HG02571 (cell line): ENCODE results near the gene SOCS3.
"Not testable (repeated sequence)": the region's sequence is repeated elsewhere in the genome, so short reads cannot be mapped to it uniquely, and the experiment has no call there.

ENCODE experiments used
- ATAC-seq: cut with Tn5 transposase; IDR thresholded peaks from one replicate; pipeline ENCODE4 v1.9.1; 2021; ENCODE audit warnings: mild to moderate bottlenecking, moderate library complexity; ENCODE audit not compliant: unreplicated experiment

The SOCS3 gene

DNA sequence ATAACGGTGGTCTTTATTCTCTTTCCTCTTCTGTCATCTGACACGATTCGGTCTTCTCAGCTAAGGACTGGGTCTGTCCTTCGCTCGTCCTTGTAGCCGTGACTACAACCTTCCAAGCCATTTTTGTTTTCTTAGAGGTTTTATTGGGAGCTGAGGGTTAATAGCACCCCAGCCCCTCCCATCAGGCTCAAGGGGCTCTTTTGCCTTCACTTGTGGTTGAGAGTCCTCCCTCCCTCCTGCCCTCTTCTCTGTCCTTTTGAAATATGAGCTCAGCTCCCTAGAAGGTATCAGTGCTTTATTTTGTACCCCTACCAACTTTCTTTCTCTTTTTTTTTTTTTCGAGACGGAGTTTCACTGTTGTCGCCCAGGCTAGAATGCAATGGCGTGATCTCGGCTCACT lies 24.7 kb downstream of the SOCS3 start:
- no peak for ATAC-seq

DNA sequence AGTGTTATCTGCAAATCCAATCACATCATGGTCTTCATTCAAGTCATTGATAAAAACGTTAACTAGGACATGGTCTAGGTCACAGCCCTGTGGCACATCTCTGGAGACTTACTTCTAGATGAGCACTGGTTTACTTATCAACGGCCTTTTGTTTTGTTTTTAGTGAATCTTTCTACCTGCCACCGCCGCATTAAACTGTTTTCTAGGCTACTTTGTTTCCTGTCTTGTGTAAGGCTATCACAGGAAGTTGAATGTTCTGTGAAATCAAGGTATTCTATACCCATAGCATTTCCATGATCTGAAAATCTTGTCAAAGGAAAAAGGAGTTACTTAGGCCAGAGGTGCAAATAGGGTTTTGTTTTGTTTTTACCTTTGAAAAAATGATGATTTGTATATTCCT lies 26.9 kb downstream of the SOCS3 start:
- ATAC-seq: no peak

DNA sequence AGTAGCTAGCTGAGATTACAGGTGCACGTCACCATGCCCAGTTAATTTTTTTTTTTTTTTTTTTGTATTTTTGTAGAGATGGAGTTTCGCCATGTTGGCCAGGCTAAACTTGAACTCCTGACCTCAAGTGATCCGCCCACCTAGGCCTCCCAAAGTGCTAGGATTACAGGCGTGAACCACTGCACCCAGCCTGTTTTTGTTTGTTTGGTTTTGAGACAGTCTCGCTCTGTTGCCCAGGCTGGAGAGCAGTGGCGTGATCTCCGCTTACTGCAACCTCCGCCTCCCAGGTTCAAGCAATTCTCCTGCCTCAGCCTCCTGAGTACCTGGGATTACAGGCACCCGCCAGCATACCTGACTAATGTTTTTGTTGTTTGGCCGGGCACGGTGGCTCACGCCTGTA lies 28.5 kb downstream of the SOCS3 start:
- not testable (repeated sequence) for ATAC-seq

DNA sequence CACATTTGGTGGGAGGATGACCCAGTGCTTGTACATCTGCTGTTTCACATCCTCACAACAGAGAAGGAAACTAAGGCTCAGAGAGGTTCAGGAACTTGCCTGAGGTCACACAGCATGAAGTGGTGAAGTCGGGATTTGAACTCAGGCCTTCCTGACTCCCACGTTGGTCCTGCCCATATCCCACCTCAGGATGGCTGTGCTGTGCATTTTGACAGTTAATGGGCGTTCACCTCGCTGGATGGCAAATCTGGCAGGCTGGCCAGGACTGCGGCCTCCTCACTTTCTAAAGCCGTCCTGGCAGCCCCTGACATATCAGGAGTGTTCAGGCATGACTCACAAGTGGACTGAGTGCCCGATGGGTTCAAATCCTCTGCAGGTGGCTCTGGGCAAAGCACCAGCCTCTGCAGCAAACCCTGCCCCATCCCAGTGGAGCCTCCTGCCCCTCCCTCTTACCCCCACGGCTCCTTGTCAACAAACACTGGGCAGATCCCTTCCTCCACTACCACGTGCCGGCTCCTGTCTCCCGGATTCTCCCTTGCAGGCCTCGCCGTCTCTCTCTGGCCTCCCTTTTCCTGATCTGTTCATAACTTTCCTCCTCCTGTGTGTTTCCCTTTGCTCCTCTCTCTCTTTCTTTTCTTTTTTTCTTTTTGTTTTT lies 29.2 kb downstream of the SOCS3 start:
- no peak for ATAC-seq

DNA sequence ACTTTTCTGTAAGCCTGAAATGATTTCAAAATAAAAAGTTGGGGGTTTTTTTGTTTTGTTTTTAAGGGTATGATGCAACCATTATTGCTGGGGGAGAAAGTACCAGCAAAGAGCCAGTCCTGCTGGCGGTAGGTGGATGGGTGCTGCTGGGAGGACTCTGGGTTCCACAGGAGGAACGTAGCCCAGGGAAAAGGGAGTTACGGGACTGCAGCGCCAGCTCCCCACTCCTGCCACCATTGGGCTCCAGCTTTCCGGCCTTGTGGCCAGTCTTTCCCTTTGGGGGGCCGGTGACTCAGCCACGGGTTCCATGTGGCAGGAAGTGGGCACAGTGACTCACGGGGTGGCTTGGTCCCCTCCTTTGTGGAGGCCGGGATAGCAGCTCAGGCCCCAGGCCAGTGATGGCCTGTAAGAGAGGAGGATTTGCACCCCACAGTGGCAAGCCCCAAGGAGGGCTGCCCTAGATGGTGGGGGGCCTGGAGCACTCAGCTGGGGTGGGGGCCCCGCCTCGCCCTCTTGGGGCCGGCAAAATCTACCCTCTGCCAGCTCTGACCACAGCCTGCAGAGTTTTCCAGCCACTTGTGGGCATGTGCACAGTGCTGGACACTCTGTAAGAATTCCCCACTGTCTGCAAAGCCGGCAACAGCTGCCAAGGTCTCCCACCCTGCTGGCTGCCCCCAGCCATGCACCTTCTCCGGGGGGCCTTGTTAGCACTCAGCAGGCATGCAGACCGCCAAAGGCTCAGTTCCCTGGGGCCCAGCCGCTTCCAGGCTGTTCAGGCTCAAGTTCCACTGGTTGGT lies 30.4 kb downstream of the SOCS3 start:
- no peak for ATAC-seq

DNA sequence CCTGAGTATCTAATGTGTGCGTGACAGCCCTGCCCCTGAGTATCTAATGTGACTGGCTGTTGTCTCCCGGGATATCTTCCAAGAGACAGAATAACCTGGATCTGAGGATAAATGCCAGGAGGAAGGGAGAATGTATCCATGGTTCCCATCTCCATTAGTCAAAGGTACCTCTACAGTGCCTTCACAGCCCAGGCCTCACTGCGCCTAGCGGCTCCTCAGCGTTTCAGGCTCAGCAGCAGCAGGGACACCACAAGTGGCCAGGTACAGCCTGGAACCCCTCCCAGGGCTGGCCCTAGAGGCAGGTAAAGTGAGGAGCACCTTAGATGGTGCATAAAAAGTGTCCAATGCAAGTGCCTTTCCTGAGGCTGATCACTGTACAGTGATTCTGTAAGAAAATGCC lies 32.0 kb downstream of the SOCS3 start:
- ATAC-seq: no peak

DNA sequence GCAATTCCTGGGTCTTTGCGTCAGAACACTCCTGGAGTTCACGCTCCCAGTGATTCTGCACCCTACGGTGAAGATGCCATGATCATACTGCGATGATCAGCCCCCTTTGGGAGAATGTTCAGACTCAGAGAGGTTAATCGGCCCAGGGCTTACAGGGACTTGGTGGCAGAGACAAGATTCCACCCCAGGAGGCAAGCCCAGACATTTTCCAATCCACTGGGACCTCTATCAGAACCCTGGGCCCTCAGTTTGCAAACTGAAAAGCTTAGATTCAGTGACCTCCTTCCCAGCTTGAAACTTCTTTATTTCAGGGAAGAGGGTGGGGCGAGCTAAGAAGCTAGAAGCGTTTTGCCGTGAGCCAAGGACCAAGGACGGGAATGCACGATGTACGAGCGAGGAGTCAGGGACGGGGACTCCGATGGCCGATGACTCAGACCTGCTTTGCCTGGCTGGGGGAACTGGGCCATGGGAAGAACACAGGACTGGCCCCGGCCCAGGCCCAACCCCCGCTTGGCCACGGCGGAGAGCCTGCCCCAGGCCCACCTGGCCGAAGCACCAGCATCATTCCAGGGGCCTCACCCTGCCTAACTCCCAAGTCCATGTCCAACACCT lies 34.7 kb downstream of the SOCS3 start:
- ATAC-seq: no peak

DNA sequence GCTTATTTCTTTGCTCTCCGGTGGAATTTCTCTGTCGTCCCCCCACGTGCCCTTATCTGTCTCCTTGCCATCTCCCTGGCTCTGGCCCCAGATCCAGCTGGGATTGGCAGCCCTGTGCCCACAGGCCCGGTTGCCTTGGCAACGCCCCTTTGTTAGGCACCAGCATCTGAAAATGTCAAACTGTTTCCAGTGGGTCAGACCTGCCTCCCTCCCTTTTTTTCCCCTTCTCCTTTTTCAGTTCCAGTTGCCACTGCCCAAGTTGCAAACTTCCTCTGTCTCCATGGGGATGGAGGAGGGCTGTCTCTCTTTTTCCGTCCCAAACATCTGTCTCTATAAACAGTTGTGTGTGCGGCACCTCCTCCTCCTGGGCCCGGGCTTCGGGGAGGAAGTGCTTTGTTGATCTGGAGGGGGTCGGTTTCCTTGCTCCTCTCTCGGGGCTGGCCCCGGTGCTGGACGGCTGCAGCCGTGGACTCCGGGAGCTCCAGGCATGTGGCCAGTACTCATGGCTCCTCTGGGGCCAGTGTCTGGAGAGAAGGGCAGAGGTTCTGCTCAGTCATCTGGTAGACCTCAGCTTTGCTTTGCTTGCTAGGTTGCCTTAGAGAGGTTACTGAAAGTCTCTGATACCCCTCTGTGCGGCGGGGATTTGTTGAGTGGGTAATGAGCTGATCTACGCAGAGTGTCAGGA lies 35.3 kb downstream of the SOCS3 start:
- no peak for ATAC-seq

DNA sequence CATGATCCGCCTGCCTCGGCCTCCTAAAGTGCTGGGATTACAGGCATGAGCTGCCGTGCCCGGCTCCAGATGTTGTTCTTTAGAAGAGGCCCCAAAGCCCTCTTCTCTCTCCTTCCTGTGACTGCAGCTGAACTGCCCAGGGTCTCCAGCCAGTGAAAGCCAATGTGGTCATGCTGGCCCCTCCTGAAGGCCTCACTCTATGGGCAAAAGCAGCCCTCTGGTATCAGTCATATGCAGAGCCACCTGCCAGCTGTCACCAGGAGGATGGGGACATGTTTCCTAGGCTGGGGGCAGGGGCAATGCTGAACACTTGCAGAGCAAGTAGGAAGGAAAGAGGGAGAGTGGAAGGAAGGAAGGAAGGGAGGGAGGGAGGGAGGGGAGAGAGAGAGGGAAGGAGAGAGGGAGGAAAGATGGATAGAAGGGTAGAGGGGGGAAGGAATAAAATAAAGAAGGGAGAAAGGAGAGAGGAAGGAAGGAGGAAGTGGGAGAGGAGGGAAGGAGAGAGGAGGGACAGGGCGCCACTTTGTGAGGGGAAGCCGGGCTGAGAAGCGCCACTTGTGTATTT lies 36.0 kb downstream of the SOCS3 start:
- no peak for ATAC-seq

DNA sequence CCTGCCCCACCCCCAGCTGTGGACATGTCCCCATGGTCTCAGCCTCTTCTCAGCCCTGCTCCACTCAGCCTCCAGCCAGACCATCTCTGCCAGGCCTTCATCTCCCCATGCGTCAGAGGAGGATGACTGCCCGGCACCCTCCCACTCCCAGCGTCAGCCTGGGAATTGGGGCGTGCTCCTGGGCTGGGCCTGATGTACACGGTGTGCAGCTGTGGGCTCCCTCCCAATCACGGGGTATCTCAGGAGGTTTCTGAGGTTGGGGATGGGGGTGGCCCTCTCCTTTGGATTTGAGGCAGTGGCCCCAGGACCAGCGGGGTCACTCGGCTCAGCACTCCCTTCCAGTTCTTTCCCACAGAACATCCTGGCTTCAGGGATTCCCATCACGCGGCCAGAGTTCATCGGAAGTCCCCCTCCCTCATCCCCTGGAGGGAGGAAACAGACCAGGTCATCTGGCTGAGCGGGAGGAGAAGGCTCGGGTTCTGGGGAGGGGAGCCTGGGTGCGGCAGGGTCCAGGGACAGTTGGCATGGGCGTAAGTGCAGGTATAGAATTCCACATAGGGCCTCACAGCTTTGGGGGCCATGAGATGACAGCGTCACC lies 36.9 kb downstream of the SOCS3 start:
- ATAC-seq: no peak

DNA sequence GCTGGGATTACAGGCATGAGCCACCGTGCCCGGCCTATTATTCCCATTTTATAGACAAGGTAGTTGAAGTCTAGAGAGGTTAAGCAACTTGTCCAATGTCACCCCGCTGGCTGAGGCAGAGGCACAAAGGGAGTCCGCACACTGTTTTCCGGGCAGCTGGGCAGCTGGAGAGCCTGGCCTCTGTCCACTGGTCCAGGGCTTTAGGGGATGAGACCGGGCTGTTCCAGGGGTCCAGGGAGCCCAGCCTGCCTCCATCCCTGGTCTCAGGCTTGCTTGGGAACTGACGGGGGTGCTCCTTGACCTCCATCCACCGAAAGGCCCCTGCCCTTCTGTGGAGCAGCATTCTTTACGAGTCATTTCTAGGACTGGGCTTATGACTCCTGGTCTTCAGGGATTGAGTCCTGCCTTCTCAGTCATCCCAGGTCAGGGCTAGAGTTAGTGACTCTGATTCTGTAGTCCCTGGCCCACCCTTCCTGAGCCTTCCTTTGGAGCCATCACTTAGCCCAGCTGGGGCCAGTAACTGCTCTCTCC lies 37.5 kb downstream of the SOCS3 start:
- no peak for ATAC-seq

DNA sequence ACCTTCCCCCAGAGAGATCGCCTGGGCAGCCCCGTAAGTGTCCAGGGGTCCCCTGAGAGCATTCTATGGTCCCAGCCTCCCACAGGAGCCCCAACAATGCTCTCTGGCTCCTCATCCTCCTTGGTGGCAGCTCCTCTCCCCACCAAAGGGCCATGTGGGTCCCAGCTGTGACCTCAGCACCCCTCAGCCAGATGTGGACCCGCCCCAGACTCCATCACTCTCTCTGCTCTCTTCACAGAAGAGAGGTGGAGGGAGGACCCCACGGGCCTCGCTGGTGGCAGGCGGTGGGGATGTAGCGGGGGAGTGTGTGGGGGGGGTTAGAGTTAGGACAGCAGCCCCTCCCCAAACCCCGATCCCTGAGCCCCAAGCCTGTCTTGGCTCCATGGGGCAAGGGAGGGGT lies 41.0 kb downstream of the SOCS3 start:
- no peak for ATAC-seq

DNA sequence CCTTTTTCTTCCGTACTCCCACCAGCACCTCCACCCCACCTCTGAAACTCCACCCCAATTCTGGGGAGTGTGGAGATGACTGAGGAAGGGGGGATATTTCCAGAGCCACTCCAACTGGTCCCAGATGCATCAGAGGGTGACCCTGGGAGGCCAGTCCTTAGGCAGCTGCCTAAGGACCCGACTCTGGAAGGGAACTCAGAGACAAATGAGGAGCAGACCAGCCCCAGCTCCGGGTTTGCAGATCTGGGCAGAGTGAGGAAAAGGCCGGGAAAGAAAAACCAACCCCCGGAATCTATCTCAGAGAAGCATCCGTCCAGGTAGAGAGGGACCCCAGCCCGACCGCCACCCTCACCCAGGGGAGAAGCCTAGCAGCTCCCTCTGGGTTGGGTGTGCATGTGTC lies 41.5 kb downstream of the SOCS3 start:
- no peak for ATAC-seq

DNA sequence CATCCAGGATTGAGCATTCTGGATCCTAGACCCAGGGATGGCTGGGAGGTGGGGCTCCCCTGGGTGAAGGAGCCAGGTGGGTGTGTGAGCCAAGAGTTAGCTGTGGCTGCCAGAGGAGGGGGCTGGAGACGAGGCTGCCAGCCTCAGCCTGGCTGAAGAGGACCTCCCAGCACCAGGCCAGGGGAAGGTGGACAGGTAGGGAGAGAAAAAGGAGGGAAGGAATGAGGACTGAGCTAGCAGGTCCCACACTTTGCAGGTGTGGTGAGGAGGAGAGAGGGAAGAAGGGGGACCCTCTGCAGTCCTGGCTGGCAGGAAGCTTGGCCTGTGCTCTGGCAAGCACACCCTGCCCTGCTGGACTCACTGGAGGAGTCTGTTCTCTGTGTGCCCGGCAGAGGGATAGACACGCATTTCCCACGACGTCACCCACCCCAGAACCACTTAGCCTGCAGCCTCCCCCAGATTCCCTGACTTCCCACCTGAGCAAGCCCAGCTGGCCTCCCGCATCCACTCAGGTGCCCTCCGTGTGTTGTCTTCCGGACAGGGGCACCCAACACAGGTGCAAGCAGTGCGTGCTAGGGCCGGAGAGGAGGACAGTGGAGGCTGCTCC lies 42.0 kb downstream of the SOCS3 start:
- no peak for ATAC-seq

DNA sequence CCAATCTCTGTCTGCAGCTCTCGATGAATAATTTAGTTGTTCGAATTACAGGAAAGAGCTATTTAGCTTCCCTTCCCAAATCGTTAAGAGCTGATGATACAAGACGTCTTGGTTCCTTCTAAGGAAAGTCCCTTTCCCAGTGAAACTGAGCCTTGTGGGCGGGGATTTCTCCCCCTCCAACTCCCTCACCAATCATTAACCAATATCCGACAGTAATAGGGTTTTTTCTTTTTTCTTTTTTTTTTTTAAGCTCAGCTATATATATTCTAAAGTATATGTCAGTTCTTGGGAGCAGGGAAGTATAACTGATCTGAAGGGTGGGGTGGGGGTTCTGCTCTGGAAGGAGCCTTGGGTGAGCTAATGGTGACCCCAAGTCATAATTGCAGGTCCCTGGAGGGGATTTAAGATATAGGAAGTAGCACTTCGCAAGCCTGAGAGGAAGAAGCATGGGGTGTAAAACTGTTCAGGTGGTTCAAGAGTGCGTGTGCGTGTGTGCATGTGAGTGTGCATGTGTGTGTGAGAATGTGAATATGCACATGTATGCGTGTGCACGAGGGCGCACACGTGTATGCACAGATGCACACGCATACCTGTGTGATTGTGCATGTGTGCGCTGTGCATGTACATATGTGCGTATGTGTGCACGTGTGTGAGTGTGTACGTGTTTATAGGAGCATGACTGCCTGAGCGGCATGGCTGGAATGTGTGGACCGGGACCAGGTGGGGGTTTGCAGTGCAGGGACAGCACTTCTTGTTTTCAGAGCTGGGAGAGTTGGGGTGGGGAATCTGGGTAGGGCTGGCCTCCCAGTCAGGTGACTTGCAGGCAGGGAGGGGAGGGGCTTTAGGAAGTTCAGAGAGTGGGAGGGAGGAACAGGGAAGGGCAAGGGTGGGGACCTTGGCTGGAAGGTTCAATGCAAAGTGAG lies 42.7 kb downstream of the SOCS3 start:
- no peak for ATAC-seq

DNA sequence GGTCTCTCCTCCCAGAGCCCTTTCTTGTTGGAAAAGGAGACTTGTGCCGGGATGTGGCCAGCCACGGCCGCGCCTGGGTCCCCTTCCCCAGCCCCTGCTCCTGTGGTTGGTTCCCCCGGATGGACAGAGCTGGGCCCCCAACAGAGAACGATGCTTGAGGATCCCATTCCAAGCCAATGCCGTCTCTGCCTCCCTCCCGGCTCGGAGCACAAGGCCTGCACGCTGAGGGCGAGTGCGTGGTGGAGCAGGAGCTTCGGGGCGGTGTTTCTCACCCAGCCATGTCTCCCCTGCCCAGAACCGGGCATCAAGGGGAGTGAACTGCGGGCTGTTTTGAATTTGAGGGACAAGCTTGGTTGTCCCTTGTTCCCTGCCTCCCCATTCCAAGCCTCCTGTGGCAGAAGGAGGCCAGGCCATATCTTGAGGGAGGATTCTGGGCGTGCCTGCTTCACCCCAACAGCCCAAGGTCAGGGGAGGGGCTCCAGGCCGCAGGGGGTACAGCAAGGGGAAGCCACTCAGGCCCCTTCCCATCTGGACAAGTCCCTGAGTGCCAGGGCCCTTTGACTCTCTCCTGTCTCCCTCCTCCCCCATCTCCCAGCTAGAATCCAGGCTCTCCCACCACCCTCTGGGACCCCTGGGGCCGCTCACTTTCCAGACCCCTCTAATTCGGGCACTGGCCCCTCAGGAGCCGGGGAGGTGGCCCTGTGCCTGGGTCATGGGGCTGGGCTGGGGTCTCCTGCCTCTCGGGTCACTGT lies 43.6 kb downstream of the SOCS3 start:
- ATAC-seq: no peak

DNA sequence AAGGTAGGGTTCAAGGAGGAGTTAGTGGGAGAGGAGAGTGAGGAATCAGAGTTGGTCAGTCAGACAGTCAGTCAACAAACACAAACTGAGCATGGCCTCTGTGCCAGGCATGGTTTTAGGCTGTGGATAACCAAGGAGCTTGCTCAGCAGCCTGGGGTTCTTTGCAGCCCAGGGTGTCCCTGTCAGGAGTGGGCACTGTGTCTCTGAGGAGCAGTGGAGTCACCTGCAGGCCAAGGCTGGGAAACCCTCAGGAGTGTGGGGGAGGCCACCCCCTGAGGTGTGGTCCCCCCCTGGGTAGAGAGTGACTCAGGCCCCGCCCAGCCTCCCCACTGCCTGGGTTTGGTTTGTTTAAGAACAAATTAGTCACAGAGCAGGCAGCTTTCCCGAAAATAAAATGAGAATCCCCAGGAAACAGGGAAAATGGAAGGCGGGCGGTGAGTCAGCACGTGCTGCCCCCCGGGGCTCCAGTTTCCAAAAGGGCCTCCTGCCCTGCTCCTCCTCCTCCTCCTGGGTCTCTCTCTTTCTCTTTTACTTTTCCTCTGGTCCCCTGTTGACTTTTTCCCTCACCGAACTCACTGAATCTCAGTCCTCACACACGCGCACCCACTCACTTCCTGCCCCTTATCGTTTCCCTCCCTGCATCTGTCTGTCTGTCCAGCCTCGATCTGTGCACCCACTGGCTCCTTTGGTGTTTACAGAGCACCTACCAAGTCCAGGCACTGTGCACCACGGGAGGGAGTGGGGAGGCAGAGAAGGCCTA lies 44.3 kb downstream of the SOCS3 start:
- ATAC-seq: no peak
